SU-DHL-6 (cell line): ENCODE measurements around the gene EAF2.

Source experiments
- CTCF ChIP-seq: fragments of 200-600 bp; sonication (generic); IDR thresholded peaks from one replicate; pipeline ENCODE4 v1.5.1; 2017; ENCODE audit warnings: antibody characterized with exemption, mild to moderate bottlenecking, low read length, moderate library complexity; ENCODE audit not compliant: insufficient read depth, poor library complexity, severe bottlenecking
- EZH2phosphoT487 ChIP-seq: fragments of 200-600 bp; sonication (generic), shearing (Covaris generic); conservative IDR thresholded peaks from 2 replicates; pipeline ENCODE4 v1.6.1; 2018; ENCODE audit warnings: mild to moderate bottlenecking, antibody characterized with exemption, low read length, moderate library complexity, mixed read lengths

GRCh38 chr3:121913305-121913990 is 78.4 kb downstream of the EAF2 start:
- TF ChIP-seq CTCF (no peak), EZH2phosphoT487 (no peak)
